Mucosa of descending colon (tissue), 3 donors: ENCODE data around the gene EPB41L2. TPM values are rescaled to one million over a fixed set of nuclear protein-coding genes. Genes with fewer than 3 reads are reported as not detected.

Source experiments
- ATAC-seq: fragments of 200-7000 bp; cut with Tn5 transposase; one replicate; pipeline ENCODE4 v1.9.1; 2020; ENCODE audit warnings: mild to moderate bottlenecking, moderate library complexity
- DNase-seq, 3 donors: peaks; one replicate each; pipeline ENCODE4 v3.0.0-alpha.2; 2020
- H3K36me3 ChIP-seq: fragments of 200-600 bp; one replicate; pipeline ENCODE4 v1.8.0; 2021; ENCODE audit warnings: low read depth, mild to moderate bottlenecking
- H3K4me1 ChIP-seq: fragments of 200-600 bp; one replicate; pipeline ENCODE4 v1.8.0; 2021; ENCODE audit warnings: low read depth, mild to moderate bottlenecking
- H3K4me3 ChIP-seq: fragments of 200-600 bp; one replicate; pipeline ENCODE4 v1.8.0; 2021; ENCODE audit warnings: mild to moderate bottlenecking
- H3K9me3 ChIP-seq: fragments of 200-600 bp; one replicate; pipeline ENCODE4 v1.8.0; 2021; ENCODE audit warnings: mild to moderate bottlenecking
- intact Hi-C, 2 donors: fragments of 100-400 bp; cut with DNase I in 1 of 2; cut with micrococcal nuclease in 1 of 2; formaldehyde crosslinking; loops; one replicate each; pipeline versions ENCODE4 v1.11.0 to v1.11.1; 2022; cut with DNase I, micrococcal nuclease
- total RNA-seq, 3 donors: library from RNA; stranded (reverse); fragmentation: NEBNext Ultra II Directional in 2 of 3; extraction: Animal tissue kit (Norgen Biotek cat#: 25700) in 2 of 3; gene quantifications; one replicate each; pipeline versions ENCODE4 v1.2.1 to v1.2.4, GENCODE V29; 2021 to 2023
- TF ChIP-seq, protein P1 (sequence below): fragments of 200-600 bp; IDR thresholded peaks from one replicate; pipeline ENCODE4 v1.8.0; 2022; ENCODE audit warnings: antibody characterized with exemption, mild to moderate bottlenecking
- donor health status: DM: no; HTN: no; CAD: no; lungs with moderate emphysema.
- donor health status: DM: no; HTN: no; CAD: no.
- donor health status: DM: no; HTN: yes; CAD: no.

Gene EPB41L2
- total RNA-seq, 3 donors from 2014 or later = 80.1 to 148 (median 93.0) TPM

DNA sequence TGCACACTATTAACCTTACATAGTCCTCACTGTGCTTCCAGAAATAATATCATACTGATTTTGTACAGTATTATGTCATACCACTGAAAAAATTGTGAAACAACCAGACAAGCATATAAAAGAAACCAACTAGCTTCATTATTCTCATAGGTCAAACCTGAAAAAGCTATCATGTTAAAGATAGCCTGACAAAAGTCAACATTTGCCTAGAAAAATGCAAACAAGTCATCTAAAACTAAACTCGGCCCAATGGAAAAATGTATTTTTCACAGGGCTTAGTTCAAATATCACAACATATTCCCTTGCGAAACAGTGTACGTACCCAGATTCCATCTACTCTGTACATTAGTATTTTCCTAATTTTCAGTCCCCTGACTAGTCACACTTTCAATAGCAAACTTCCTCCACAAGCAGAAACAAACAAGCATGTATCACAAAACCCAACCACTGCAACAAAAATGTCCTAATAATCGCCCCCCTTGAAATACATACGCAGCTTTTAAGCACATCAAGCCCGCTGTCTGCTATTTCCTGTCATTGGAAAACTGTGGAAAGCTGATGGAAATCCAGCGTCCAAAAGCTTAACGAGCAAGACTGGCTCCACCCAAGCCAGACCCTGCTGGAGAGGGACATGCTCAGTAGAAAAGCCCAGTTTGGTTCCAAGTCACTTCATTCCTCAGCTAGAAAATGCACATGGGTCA lies 93.1 kb downstream of the EPB41L2 start:
- ATAC-seq = no peak
- intact Hi-C loops = no loop called here

DNA sequence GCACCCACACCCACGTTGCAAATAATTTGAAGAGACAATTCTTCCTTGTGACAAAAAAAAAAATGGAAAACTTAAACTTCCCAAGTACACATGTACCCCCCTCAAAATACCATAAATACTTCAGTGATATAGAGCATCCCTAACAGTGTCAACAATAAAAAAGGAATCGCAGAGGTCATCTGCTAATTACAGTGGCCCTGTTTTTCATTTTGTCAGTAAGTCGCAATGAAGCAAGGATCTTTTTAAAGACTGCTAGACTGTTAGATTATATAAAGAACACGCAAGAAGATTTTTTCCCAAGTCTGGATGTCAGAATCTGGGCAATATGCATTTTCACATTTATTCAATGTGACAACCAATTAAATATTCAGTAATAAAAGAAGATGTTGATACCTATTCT lies 93.9 kb downstream of the EPB41L2 start:
- Histone ChIP-seq H3K36me3 (no peaks in the 10 kb centered on the region), H3K4me3 (no peak overlapping the region), H3K9me3 (no peaks in the 10 kb centered on the region), H3K4me1 (no peaks in the 10 kb centered on the region)
- intact Hi-C loops = no loop called here
- DNase-seq (no peak), ATAC-seq (no peak)
- TF ChIP-seq, protein P1, sequence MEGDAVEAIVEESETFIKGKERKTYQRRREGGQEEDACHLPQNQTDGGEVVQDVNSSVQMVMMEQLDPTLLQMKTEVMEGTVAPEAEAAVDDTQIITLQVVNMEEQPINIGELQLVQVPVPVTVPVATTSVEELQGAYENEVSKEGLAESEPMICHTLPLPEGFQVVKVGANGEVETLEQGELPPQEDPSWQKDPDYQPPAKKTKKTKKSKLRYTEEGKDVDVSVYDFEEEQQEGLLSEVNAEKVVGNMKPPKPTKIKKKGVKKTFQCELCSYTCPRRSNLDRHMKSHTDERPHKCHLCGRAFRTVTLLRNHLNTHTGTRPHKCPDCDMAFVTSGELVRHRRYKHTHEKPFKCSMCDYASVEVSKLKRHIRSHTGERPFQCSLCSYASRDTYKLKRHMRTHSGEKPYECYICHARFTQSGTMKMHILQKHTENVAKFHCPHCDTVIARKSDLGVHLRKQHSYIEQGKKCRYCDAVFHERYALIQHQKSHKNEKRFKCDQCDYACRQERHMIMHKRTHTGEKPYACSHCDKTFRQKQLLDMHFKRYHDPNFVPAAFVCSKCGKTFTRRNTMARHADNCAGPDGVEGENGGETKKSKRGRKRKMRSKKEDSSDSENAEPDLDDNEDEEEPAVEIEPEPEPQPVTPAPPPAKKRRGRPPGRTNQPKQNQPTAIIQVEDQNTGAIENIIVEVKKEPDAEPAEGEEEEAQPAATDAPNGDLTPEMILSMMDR = no peak

More for the DNA sequence above, 93.1 kb downstream of the EPB41L2 start:
- TF ChIP-seq, protein P1 = no peak
- Histone ChIP-seq H3K4me1 (no peaks in the 10 kb centered on the region), H3K9me3 (no peaks in the 10 kb centered on the region), H3K4me3 (no peak overlapping the region), H3K36me3 (no peaks in the 10 kb centered on the region)
- no peak for DNase-seq

DNA sequence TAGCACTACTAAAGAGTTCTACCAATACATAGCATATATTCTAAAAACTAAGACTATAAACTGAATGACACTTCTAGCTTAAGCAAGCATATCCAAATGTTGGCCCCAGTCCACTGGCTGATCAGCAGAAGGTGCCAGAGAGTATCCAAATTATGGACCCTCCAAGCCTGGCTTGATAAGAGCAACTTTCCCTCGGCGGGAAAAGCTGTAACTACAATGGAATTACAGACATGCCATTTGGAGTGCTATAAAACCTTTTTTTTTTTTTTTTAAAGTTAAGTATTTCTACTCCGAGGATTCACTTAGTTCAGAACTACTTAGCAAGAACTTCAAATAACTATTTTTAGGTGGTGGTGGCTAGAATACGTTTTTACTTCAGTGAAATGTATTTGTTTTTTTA lies 94.6 kb downstream of the EPB41L2 start:
- no peak overlapping the region for H3K4me3 ChIP-seq
- DNase-seq = no peak
- intact Hi-C loops = no loop called here

DNA sequence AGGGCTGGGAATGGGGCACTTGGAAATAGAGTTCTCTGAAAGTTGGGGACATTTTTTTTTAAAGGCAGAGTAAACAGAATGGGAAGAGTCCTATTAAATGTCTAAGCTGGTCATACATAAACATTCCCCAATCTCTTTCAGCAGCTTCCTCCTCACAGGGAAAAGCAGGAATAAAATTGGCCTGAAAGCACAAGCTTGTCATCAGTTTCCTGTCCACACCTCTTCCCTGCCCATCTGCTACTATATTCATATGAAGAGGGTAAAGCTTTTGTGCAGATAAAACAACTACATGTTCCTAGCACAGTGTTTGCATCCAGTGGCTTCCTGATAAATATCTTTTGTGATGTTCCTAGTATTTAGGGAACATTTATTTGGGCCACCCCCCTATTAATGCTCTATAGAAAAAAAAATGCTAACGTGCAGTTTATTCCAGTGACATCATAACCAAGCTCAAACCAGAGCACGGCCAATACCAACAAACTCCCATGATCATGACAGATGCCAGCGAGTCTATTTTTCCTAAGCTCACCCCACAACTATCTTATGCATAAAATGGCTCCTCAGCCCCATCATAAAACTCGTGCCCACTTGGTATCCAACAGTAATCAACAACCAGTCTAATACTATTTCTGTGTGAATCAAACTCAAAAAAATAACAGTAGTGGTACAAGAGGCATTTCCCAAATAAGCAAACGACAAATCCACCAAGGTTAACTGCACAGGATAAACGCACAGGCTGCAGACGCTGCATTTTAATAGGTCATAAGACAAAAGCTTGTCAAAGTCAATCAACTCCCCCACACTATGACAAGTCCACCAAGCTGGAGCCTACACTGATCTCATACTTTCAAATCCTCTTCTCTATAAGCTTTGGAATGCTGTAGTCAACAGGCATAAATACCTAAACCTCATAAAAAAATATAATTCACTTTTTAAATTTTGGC lies 95.3 kb downstream of the EPB41L2 start:
- Histone ChIP-seq H3K36me3 (no peaks in the 10 kb centered on the region), H3K4me1 (no peaks in the 10 kb centered on the region), H3K4me3 (no peak overlapping the region), H3K9me3 (no peaks in the 10 kb centered on the region)
- TF ChIP-seq, protein P1 = no peak
- DNase-seq (no peak), ATAC-seq (peak; percentile 47)
- intact Hi-C loops = no loop called here

More for the DNA sequence above, 94.6 kb downstream of the EPB41L2 start:
- Histone ChIP-seq H3K4me1 (no peaks in the 10 kb centered on the region), H3K9me3 (no peaks in the 10 kb centered on the region), H3K36me3 (no peaks in the 10 kb centered on the region)
- no peak for ATAC-seq
- TF ChIP-seq, protein P1 = no peak

DNA sequence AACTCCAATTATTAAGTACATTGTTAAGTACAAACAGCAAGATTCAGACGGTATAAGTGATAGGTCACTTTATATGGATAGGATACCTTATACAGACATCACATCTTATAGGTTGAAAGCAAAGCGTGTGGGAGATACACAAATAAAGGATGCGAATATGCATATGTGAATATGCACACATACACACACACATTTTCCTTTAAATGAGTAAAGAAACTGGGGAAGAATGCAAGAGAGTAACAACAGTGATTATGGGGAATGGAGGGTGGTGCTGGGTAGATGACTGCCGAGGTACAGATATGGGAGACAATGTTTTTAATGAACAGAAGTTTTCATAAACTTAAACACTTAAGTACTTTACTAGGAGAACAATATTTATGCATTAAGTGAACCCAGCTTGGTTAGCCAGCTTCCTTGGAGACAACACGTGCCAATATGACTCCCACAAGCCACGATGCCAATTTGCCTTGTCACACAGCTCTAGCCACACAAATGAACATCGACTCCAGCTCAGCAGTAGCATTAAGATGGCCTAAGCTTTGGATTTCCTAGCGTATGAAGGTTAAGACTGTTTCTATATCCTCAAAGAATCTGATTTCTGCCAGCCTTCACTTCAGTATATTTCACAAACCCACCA lies 96.6 kb downstream of the EPB41L2 start:
- DNase-seq = no peak
- H3K9me3 ChIP-seq = no peaks in the 10 kb centered on the region
- intact Hi-C loops = no loop called here
- no peaks in the 10 kb centered on the region for H3K36me3 ChIP-seq
- TF ChIP-seq, protein P1 = no peak
- H3K4me3 ChIP-seq = no peak overlapping the region
- H3K4me1 ChIP-seq = no peaks in the 10 kb centered on the region
- no peak for ATAC-seq
